ENCODE measurements around the gene RASGEF1B.
"Not testable (repeated sequence)": the region's sequence is repeated elsewhere in the genome, so short reads cannot be mapped to it uniquely, and the experiment has no call there.

The RASGEF1B gene

DNA sequence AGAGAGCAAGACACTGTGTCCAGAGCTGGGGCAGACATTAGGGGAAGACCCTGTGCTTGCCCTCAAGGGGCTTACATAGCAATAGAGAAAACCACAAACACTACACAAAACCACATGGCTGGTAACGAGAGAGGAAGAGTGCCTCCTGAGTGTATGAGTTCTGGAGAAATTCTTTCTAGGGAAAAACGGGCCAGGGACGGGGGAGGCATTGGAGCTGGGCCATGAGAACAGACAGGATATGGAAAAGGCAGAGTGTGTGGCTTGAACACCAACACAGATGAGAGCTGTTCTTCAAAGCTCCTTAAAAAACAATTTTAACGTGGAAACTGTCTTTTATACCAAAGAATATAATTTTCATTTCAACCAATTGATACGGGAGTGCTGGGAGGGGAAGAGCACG is 42.7 kb downstream of the RASGEF1B start:
- DNase-seq: no peak

DNA sequence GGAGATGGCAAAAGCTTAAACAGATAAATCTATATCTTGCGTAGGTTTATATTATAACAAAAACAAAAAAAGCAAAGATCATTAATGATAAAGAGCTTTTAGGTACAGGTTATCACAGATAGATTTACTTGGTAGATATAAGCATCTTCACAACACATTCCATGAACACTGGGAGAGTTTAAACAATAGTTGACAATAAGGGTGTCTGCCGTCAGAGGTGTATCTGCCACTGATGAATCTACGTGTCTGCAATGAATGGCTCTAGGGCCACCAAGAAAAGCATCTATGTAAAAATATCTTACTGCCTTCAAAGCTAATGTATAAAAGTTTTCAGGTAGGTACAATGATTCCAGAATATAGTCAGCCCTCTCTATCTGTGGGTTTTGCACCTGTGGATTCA is 43.7 kb downstream of the RASGEF1B start:
- no peak for DNase-seq

DNA sequence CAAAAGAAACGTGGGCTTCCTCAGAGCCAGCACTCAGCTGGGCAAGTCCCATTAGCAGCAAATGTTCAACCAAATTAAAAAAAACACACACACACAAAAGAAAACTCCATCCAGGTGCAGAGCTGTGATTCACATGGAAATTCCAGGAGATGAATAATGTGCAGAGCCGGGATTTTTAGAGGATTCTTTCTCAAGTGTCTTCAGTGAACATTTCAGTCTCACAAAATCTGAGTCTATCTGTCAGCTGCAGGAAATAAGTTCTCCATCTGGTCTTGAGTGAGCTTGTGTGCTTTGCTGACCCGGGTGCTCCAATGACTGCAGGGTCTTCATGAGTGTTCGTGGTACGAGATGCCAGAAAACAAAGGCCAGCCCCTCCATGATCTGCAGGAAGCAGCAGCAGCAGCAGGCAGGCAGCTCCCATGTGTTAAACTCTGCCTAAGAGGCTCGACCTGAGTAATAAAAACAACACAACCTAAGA is 44.3 kb downstream of the RASGEF1B start:
- DNase-seq: no peak

DNA sequence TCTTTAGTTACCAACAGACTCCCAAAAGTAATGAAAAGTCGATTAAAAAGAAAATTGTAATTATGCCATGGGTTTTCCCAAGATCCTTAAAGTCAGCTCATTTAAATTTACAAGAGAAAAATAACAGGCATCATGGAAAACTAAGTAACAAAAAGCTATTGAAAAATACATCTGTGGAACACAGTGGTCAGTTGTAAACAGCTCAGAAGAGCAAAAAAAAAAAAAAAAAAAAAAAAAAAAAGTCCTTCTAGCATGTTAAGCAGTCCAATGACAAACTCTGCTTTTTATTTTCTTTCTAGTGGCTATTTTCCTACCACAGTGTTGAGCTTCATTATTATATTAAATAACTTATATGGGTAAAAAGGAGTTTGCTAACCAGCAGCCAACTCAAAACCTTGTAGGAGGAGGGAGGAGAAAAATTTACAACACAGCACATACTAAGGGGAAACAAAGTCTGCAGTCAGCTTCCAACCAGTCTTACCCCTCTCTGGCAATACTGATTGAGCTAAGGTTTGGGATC is 44.9 kb downstream of the RASGEF1B start:
- no peak for DNase-seq

DNA sequence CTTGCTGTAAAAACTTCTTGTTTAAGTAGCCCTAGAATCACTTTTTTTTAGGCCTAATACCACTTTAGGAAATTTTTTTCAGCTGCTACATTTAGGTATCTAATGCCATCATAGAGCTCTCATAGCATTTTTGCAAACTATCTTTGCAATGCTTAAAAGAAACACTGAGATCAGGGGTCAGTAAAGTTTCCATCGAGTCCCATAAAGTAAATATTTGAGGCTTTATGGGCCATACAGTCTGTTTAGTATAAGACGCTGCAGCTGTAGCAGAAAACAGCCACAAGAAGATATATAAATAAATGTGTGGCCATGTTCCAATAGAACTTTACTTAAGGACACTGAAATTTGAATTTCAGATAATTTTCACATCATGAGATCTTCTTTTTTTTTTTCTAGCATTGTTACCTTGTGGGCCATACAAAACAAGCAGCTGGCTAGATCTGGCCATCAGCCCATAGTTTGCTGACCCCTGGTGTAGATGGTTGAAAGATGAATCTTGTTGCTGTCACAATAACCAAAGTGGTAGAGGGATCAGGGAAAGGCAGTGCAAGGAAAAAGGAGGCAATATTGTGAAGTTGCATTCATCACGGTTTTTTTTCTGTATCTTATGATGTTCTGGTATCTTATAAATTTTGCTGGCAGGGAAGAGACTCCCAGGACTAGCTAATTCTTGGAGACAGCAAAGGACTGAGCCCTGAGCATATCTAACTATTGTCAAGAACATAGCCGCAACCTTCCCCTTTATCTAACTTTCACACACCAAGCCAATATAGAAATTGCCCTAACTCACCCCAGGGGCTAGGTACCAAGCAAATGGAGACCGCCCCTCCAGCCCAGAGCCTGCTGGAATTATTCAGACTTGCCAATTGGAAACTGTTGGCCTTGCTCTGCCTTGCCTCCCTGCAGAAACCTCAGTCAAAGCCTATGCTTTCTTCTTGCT is 46.6 kb downstream of the RASGEF1B start:
- no peak for DNase-seq

DNA sequence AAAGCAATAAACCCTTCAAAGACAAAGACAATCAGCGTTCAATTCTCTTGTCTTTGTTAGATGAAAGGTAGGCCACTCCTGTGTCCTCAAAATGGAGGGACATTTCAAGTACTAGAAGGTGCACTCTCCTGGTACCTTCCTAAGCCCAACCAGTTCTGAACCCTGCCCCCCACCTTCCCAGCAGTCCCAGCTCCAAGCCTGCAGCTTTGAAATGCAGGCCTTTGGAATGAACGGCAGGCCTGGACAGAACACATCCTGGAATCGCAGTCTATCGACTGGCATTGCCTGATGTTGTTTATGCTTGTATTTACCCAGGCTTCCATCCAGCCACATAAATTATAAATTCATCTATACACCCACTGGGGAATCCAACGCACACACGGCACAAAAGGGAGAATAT is 47.4 kb downstream of the RASGEF1B start:
- no peak for DNase-seq

DNA sequence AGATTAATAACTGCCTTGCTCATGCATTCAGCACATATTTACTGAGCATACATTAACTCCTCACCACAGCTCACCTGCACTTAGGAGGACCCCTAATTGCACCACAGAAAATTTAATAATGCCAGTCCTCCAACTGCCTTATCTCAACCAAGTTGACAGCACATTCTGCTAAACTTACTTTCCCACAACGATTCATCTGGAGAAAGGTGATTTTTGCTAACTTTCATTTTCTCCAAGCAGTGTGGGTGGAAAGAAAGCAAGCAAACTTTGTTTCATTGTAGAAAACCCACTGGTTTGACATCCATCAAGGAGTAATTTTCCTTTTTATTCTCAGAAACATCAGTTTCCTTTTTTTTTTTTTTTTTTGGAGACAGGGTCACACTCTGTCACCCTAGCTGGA is 49.1 kb downstream of the RASGEF1B start:
- DNase-seq: no peak

DNA sequence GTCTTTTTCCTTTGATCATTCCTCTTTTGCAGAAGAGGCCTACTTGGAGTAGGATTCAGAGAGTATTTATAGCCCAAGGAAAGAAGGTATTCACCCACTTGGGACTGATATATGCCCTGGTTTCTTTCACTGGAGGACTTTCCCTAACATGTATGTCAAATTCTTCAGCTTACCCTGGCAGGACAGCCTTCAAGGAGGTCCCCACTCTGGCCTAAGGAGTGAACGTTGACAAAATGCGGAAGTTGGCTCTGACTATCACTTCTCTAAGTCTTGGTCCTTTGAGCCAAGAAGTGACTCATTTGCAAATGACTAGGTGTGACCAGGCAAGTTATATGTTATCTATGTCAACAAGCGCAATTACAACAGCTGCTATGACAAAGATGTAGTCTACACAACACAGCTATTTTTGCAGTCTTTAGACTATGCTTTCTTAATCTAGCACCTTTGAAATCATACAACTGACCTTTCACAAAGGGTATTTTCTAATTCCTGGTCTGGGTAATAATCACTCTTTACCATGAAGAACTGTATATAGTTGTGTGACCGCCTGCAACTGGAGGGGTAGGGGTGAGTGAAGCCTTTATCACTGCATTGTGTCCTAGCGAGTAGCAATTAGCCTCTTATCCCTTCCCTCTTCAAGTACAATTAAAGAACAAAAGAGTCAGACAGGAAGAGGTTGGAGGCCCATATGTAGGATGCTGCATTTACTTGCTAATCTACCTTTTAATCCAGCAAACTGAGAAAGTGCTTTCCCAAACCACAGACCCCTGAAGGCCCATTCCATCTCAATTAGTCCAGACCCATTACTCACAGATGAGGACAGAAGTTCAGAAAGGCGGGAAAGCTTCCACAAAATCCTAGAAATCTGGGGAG is 50.1 kb downstream of the RASGEF1B start:
- DNase-seq: no peak

DNA sequence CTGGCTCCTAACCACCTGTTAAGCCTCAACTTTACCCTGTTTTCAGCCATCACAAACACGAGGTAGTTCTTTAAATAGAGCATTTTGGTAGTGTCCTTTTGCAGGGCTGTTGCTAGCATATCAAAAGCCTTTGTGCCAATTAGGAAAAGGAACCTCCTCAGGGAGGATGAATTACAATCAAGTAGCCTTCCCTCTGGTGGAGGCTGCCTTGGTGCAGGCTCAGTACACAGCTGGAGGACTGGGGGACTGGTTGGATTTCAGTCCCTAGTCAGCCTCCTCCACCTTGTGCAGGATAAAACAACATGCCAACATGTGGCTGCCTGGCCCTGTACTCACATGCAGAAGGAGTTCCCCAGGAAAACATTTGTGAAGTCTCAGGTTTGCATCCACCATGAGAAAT is 53.1 kb downstream of the RASGEF1B start:
- DNase-seq: no peak

DNA sequence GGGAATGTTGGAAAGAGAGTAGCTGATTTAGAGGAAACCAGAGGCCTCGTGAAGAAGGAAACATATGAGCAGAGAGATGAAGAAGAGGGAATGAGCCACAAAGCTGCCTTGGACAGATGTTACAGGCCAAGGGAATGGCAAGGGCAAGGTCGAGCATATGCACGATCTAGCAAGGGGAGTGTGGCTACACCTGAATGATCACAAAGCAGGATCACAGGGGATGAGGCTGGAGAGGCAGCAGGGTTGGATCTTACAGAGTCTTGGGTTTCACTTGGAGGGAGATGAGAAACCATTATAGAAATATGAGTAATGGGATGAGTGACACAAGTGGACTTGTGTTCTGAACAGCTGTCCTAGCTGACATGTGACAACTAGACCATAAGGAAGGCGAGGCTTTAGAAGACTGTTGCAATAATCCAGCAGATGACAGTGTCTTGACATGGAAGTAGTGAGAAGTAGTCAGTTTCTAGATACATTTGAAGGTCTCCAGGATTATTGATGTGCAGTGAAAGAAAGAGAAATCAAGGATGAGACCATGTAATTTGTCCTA is 58.7 kb downstream of the RASGEF1B start:
- no peak for DNase-seq

DNA sequence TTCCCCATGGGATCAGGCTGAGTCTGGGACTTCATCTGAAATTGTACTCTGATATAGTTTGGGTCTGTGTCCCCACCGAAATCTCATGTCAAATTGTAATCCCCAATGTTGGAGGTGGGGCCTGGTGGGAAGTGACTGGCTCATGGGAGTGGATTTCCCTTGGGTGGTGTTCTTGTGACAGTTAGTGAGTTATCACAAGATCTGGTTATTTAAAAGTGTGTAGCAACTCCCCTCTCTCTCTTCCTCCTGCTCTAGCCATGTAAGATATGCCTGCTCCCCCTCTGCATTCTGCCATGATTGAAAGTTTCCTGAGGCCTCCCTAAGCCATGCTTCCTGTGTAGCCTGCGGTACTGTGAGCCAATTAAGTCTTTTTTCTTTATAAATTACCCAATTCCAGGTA is 61.0 kb downstream of the RASGEF1B start:
- no peak for DNase-seq

DNA sequence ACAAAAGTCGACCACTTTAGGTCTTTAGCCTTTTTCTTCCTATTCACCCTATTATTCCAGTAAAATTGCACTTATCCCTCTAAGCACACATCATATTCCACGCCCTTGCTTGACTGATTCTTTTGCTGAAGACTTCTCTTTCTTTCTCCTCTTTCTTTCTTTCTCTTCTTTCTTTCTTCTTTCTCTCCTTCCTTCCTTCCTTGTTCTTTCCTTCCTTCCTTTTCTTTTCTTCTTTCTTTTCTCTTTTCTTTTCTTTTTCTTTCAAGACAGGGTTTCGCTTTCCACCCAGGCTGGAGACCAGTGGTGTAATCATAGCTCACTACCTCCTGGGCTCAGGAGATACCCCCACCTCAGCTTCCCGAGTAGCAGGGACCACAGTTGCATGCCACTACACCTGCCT is 61.9 kb downstream of the RASGEF1B start:
- no peak for DNase-seq

DNA sequence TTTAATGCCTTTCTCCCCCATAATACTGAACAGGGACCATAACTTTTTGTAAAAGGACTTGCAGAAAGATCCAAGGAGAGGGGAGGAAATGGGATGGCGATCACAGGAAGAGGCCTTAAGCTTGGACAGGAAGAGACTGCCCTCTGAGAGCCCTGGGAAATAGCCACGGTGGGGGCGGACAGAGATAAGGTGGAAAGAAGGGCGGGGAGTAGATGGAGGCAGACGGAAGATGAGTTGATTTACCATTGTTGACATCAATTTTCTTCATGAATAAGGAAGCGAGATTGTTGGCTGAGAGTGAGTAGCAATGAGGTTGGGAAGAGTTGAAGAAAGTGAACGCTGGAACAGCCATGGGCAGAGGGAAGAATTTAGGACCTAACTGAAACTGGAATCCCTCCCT is 63.4 kb downstream of the RASGEF1B start:
- no peak for DNase-seq

DNA sequence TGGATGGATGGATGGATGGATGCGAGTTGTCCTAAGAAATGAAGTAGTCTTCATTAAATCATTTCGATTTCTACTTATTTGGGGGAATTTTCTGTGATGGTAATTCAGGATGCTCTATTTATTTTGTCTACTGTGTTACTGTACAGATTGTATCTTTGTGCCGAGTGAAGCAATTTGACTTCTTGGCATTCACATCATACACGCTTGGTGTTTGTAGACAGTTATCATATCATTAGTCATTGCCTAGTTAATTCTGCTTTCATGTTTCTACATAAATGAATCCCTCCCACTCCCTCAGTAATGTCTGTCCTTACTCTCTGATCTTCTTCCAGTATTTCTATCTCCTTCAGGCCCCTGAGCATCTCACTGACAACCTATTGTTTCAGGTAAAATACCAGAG is 64.0 kb downstream of the RASGEF1B start:
- no peak for DNase-seq

DNA sequence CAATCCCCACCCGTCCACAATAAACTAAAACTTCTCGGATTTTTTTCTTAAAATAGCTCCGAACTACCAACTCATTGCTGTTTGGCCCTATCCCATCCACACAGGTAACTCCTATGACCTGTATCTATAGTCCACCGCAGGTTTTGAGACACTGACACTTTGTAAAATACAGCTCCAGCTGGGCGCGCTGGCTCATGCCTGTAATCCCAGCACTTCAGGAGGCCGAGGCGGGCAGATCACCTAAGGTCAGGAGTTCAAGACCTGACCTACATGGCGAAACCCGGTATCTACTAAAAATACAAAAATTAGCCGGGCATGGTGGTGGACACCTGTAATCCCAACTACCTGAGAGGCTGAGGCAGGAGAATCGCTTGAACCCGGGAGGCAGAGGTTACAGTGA is 65.2 kb downstream of the RASGEF1B start:
- not testable (repeated sequence) for DNase-seq

DNA sequence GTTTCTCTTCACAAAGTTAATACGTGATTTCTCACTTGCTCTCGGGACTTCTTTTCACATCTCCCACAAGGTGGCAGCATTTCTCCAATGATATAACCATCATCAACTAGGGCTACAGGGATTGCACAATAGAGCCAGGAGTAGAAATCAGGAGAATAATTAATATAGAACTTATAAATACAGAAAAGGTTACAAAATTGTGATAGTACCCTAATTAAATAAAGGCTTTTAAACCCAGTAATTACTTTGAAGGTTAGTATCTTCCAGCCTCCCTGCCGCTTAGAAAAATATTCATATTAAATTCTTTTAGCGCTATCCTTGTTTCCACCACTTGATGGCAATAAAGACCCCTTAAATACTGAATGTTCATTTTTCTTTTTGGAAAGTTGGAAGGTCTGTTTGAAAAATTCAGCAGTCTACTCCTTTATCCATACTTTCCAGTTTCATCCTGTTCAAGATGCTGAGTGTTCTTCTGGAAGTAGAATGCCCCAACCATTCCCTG is 65.8 kb downstream of the RASGEF1B start:
- peak; percentile 73 to 74 for DNase-seq

DNA sequence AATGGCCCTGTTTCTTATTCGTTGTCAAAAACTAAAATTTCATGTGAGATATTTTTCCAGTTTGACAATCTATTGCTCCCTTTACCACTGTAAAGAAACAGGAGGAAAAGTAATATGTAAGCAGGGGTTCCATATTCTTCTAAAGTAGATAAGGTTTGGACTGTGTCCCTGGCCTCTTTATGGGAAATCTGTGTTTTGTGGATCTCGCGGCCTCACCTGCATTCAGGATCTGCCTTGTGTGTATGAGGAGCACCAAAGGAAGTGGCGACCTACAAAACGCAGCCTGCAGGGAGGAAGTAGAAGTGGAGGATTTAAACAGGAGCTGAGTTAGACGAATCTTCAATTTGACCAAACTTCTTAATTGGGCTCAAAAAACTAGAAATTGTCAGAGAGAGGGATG is 67.0 kb downstream of the RASGEF1B start:
- DNase-seq: no peak

DNA sequence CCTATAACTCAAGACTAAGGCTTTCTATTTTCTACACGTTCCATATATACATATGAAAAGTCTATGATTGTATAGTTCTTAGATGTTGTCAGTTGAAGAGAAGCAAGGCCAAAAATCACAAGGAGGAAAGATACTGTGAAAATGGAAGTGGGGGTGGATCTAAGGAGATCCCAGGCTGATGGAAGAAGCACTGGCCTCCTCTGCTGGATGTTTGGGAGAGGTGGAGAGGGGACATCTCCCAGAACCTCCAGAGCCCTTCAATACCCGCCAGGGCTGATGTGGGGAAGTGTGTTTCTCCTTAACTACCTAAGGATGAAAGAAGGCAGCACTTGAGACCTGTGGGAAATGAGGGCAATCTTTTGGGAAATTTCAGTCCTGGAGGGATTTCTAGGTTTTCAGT is 67.4 kb downstream of the RASGEF1B start:
- no peak for DNase-seq

DNA sequence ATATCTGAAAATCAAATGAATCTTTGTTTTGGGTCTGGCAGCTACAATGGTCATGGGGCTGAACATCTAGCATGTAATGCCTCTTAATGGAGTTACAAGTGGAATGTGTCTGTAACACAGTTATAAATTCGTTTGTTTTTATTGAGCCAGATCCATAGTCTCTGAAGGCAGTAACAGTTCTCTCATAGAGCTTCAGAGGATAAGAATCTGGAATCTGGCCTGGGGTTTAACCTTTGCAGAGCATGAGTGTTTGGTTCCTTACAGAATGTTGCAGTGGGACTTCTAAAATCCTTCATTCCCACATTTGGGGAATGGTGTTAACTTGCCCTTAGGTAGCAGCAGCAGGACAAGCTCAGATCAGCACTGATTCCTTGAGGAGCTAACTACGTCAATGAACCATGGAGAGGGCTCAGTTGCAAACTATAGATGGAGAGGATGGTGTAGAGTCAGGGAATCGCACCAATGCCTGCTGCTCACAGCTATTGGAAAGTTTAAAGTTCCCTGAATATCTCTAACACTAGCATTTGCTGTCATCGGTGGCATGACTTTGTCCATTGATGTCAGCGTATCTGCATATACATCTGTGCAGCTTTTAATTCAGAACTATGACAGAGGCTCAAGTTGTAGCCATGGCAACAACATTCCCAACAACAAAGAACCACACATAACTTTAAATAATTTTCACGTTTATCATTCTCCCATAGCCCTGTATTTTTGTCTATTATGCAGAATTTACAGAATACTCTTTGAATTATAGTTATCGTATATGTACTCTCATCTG is 72.2 kb downstream of the RASGEF1B start:
- DNase-seq: no peak

DNA sequence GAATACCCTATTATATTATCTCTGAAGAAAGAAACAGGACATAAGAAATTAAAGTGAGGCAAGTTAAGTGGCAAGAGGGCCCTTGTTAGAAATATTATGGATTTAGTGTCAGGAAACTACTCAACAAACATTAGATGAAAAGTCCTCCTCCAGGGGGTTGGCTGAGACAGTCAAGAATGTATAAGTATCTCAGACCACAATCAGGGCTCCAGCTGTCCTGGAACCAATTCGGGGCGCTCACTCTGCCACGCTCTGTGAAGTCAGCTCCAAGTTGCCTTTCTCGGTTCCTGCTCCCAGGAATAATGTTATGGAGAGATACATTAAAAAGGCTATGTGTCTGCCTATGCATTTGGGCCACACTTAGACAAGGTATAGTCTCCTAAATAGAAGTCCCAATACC is 73.3 kb downstream of the RASGEF1B start:
- DNase-seq: no peak

DNA sequence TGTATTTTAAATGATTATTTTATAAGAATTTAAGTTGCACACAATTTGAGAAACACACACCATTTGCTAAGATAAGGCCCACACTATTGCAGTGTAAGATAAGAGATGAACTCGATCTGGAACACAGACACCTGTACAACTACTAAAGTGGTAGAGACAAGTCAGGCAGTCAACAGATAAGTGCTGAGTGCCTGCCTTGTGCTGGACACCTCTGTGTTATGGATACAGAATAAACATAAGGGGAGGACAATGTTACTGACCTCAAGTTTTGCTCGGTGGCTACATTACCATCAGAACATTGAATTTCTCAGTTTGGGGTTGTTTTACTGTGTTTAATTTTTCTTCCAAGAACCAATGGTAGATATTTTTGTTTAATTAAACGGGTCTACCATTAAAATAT is 74.1 kb downstream of the RASGEF1B start:
- no peak for DNase-seq

DNA sequence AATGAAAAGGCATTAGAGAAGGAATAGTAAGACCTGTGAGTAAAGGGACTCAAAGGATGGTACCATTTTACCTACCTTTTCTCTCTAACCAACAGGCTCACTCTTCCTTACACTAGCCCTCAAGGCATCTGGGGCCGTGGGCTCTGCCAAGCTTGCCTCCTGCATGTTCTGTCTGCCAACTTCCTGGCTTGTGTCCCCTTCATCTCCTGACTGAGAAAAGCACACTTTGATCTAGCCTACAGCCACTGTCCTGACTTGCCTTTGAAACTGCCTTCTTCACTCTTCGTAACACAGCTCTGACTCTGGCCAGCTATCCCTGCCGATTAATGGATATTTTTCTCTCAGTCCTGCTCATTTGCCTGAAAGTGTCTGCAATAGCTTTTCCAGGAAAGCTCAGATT is 76.5 kb downstream of the RASGEF1B start:
- DNase-seq: no peak
